HCT116 (cell line): Measurements from ENCODE around the gene ID1.
A peak's percentile ranks its signal among the peaks of the same experiment; 100 is the strongest.

Experiments
- CEBPB ChIP-seq: IDR thresholded peaks from 2 replicates; pipeline ENCODE4 v1.6.1; 2012; ENCODE audit warnings: low read depth
- EZH2 ChIP-seq: fragments of 200-600 bp; sonication (generic); IDR thresholded peaks from 2 replicates; pipeline ENCODE4 v1.6.1; 2017; ENCODE audit warnings: antibody characterized with exemption, mixed run types
- EZH2phosphoT487 ChIP-seq: fragments of 200-600 bp; IDR thresholded peaks from 2 replicates; pipeline ENCODE4 v1.6.1; 2018; ENCODE audit warnings: antibody characterized with exemption, borderline replicate concordance
- FOSL1 ChIP-seq: IDR thresholded peaks from 2 replicates; pipeline ENCODE4 v1.6.1; 2012; ENCODE audit warnings: low read depth
- JUND ChIP-seq: IDR thresholded peaks from 2 replicates; pipeline ENCODE4 v1.6.1; 2012
- POLR2A ChIP-seq: IDR thresholded peaks from 2 replicates; pipeline ENCODE4 v1.7.0; 2011; ENCODE audit warnings: borderline replicate concordance; ENCODE audit not compliant: insufficient read depth, insufficient read length; ENCODE audit errors: extremely low read depth
- POLR2AphosphoS5 ChIP-seq: IDR thresholded peaks from 2 replicates; pipeline ENCODE4 v1.6.1; 2011; ENCODE audit warnings: mild to moderate bottlenecking, low read depth, low read length, moderate library complexity
- RAD21 ChIP-seq: IDR thresholded peaks from 2 replicates; pipeline ENCODE4 v1.6.1; 2012; ENCODE audit warnings: low read depth, mild to moderate bottlenecking
- SRF ChIP-seq: IDR thresholded peaks from 2 replicates; pipeline ENCODE4 v1.6.1; 2012; ENCODE audit warnings: low read depth
- YY1 ChIP-seq: IDR thresholded peaks from 2 replicates; pipeline ENCODE4 v1.6.1; 2011; ENCODE audit warnings: low read length, low read depth, moderate library complexity, mild to moderate bottlenecking; ENCODE audit not compliant: insufficient replicate concordance; ENCODE audit errors: extremely low read depth
- TF ChIP-seq, protein P1 (sequence below), 3 experiments: fragments of 200-600 bp in 1 of 3; sonication (generic) in 1 of 3; IDR thresholded peaks in 2 of 3; conservative IDR thresholded peaks in 1 of 3; 2 replicates each; pipeline ENCODE4 v1.5.1; 2012 to 2017; ENCODE audit warnings: low read depth in 2 of 3, low read length in 2 of 3, antibody characterized with exemption in 1 of 3, borderline replicate concordance in 1 of 3, control low read depth in 1 of 3, mild to moderate bottlenecking in 1 of 3, mixed read lengths in 1 of 3, mixed run types in 1 of 3, moderate library complexity in 1 of 3; ENCODE audit not compliant: insufficient read depth in 1 of 3
- TF ChIP-seq, protein P2 (sequence below): IDR thresholded peaks from 2 replicates; pipeline ENCODE4 v1.6.1; 2011; ENCODE audit warnings: mild to moderate bottlenecking, low read length, moderate library complexity; ENCODE audit not compliant: insufficient replicate concordance; ENCODE audit errors: extremely low read depth
- TF ChIP-seq, protein P3 (sequence below): IDR thresholded peaks from 2 replicates; pipeline ENCODE4 v1.6.1; 2012; ENCODE audit warnings: low read depth

DNA sequence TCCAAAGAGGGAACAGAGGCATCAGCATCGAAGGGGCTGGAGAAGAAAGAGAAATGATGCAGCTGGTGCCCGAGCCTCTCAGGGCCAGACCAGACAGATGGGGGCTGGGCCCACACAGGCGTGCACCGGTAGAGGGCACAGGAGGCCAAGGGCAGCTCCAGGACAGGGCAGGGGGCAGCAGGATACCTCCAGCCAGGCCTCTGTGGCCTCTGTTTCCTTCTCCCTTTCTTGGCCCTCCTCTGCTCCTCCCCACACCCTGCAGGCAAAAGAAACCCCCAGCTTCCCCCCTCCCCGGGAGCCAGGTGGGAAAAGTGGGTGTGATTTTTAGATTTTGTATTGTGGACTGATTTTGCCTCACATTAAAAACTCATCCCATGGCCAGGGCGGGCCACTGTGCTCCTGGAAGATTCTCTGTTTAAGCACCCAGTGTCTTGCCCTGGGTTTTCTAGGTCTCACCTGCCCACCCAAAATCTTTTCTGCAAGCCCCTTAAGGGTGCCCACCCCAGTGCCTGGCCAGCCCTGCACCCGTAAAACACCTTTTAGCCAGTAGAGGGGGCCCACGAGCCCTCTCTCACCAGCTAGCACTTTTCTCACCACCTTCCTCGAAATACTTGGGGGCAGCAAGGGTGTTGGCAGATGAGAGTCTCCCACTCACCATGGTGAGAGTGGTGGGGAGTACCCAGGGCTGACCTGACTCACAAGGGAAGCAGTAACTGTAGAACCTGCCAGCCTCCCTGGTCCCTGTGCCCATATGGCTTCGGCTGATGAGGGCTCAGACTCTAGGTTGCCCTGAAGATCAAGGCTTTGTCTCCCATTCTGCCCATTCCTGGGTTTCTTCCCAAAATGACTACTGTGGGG, 35.7 kb upstream of the ID1 start:
- TF ChIP-seq, protein P1, sequence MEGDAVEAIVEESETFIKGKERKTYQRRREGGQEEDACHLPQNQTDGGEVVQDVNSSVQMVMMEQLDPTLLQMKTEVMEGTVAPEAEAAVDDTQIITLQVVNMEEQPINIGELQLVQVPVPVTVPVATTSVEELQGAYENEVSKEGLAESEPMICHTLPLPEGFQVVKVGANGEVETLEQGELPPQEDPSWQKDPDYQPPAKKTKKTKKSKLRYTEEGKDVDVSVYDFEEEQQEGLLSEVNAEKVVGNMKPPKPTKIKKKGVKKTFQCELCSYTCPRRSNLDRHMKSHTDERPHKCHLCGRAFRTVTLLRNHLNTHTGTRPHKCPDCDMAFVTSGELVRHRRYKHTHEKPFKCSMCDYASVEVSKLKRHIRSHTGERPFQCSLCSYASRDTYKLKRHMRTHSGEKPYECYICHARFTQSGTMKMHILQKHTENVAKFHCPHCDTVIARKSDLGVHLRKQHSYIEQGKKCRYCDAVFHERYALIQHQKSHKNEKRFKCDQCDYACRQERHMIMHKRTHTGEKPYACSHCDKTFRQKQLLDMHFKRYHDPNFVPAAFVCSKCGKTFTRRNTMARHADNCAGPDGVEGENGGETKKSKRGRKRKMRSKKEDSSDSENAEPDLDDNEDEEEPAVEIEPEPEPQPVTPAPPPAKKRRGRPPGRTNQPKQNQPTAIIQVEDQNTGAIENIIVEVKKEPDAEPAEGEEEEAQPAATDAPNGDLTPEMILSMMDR (IDR thresholded peaks at IDR 0.05 in 2 of 3, conservative IDR thresholded peaks at IDR 0.05 in 1 of 3; ENCODE audit: borderline replicate concordance in 1 of 3, insufficient read depth in 1 of 3, low read depth in 2 of 3, low read length in 2 of 3) = peak in 2 of 3 experiments; percentile 90 to 92; a peak in 4 of 6 replicates
- TF ChIP-seq CEBPB (no peak), POLR2A (no peak), SRF (no peak), POLR2AphosphoS5 (peak; percentile 5; the same call in 1 of the 2 replicates), JUND (no peak), EZH2 (no peak), FOSL1 (no peak), EZH2phosphoT487 (no peak), YY1 (no peak), RAD21 (no peak)
- TF ChIP-seq, protein P2, sequence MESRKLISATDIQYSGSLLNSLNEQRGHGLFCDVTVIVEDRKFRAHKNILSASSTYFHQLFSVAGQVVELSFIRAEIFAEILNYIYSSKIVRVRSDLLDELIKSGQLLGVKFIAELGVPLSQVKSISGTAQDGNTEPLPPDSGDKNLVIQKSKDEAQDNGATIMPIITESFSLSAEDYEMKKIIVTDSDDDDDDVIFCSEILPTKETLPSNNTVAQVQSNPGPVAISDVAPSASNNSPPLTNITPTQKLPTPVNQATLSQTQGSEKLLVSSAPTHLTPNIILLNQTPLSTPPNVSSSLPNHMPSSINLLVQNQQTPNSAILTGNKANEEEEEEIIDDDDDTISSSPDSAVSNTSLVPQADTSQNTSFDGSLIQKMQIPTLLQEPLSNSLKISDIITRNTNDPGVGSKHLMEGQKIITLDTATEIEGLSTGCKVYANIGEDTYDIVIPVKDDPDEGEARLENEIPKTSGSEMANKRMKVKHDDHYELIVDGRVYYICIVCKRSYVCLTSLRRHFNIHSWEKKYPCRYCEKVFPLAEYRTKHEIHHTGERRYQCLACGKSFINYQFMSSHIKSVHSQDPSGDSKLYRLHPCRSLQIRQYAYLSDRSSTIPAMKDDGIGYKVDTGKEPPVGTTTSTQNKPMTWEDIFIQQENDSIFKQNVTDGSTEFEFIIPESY = no peak
- TF ChIP-seq, protein P3, sequence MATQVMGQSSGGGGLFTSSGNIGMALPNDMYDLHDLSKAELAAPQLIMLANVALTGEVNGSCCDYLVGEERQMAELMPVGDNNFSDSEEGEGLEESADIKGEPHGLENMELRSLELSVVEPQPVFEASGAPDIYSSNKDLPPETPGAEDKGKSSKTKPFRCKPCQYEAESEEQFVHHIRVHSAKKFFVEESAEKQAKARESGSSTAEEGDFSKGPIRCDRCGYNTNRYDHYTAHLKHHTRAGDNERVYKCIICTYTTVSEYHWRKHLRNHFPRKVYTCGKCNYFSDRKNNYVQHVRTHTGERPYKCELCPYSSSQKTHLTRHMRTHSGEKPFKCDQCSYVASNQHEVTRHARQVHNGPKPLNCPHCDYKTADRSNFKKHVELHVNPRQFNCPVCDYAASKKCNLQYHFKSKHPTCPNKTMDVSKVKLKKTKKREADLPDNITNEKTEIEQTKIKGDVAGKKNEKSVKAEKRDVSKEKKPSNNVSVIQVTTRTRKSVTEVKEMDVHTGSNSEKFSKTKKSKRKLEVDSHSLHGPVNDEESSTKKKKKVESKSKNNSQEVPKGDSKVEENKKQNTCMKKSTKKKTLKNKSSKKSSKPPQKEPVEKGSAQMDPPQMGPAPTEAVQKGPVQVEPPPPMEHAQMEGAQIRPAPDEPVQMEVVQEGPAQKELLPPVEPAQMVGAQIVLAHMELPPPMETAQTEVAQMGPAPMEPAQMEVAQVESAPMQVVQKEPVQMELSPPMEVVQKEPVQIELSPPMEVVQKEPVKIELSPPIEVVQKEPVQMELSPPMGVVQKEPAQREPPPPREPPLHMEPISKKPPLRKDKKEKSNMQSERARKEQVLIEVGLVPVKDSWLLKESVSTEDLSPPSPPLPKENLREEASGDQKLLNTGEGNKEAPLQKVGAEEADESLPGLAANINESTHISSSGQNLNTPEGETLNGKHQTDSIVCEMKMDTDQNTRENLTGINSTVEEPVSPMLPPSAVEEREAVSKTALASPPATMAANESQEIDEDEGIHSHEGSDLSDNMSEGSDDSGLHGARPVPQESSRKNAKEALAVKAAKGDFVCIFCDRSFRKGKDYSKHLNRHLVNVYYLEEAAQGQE = no peak
